Loucy (cell line): ENCODE results near the gene RMC1.

ENCODE experiments used
- H2AFZ ChIP-seq: fragments of 200-600 bp; sonication (generic); 2 replicates; pipeline ENCODE4 v1.6.0; 2016; ENCODE audit warnings: antibody characterized with exemption, mild to moderate bottlenecking, low read length, moderate library complexity
- H3F3A ChIP-seq: fragments of 200-600 bp; 2 replicates; pipeline ENCODE4 v1.6.0; 2016; ENCODE audit warnings: antibody characterized with exemption, low read depth, mild to moderate bottlenecking
- H3K27me3 ChIP-seq: fragments of 200-600 bp; sonication (generic); 2 replicates; pipeline ENCODE4 v1.6.1; 2014; ENCODE audit warnings: low read length, mild to moderate bottlenecking; ENCODE audit not compliant: insufficient read depth, poor library complexity, severe bottlenecking
- H3K36me3 ChIP-seq: fragments of 200-600 bp; sonication (generic); 2 replicates; pipeline ENCODE4 v1.6.1; 2016; ENCODE audit warnings: low read length; ENCODE audit not compliant: insufficient read depth
- H3K4me1 ChIP-seq: fragments of 200-600 bp; sonication (generic); 2 replicates; pipeline ENCODE4 v1.5.1; 2014; ENCODE audit warnings: low read length, mild to moderate bottlenecking; ENCODE audit not compliant: insufficient read depth, poor library complexity, severe bottlenecking
- H3K4me2 ChIP-seq: fragments of 200-600 bp; sonication (generic); 2 replicates; pipeline ENCODE4 v1.6.0; 2014; ENCODE audit warnings: antibody characterized with exemption, low read length, low read depth, mild to moderate bottlenecking; ENCODE audit not compliant: poor library complexity, severe bottlenecking
- H3K4me3 ChIP-seq: fragments of 200-600 bp; sonication (generic); 2 replicates; pipeline ENCODE4 v1.5.1; 2014; ENCODE audit warnings: low read length, mild to moderate bottlenecking, mixed read lengths; ENCODE audit not compliant: poor library complexity, severe bottlenecking
- H3K79me2 ChIP-seq: fragments of 200-600 bp; sonication (generic); 2 replicates; pipeline ENCODE4 v1.6.1; 2014; ENCODE audit warnings: low read length; ENCODE audit not compliant: insufficient read depth
- H3K9ac ChIP-seq: fragments of 200-600 bp; sonication (generic); 2 replicates; pipeline ENCODE4 v1.6.0; 2014; ENCODE audit warnings: mild to moderate bottlenecking, low read depth, low read length, moderate library complexity; ENCODE audit not compliant: poor library complexity, severe bottlenecking
- H3K9me2 ChIP-seq: fragments of 200-600 bp; sonication (generic); replicated peaks from 2 replicates; pipeline ENCODE4 v1.6.1; 2016; ENCODE audit warnings: low read depth, low read length, mixed read lengths
- H3K9me3 ChIP-seq: fragments of 200-600 bp; sonication (generic); 2 replicates; pipeline ENCODE4 v1.6.1; 2014; ENCODE audit warnings: mild to moderate bottlenecking, antibody characterized with exemption, low read length, low read depth; ENCODE audit not compliant: insufficient read depth
- H4K20me1 ChIP-seq: fragments of 200-600 bp; sonication (generic); 2 replicates; pipeline ENCODE4 v1.6.0; 2014; ENCODE audit warnings: antibody characterized with exemption, low read length, mild to moderate bottlenecking; ENCODE audit not compliant: insufficient read depth, poor library complexity, severe bottlenecking
- CTCF ChIP-seq: fragments of 200-600 bp; sonication (generic); conservative IDR thresholded peaks from 2 replicates; pipeline ENCODE4 v1.5.1; 2014; ENCODE audit warnings: mild to moderate bottlenecking, antibody characterized with exemption, low read length
- EZH2phosphoT487 ChIP-seq: fragments of 200-600 bp; IDR thresholded peaks from 2 replicates; pipeline ENCODE4 v1.6.1; 2018; ENCODE audit warnings: antibody characterized with exemption, mild to moderate bottlenecking, moderate library complexity, borderline replicate concordance

RMC1 gene

GRCh38 chr18:23532848-23533247 lies 29.5 kb downstream of the RMC1 start:
- Histone ChIP-seq H3K4me3 (no peak overlapping the region), H3K9me3 (no peaks in the 10 kb centered on the region), H3K9ac (no peak overlapping the region), H3F3A (no peaks in the 10 kb centered on the region), H3K79me2 (no peaks in the 10 kb centered on the region), H3K36me3 (peaks cover 94% of the 10 kb centered on the region; the same call in 1 of the 2 replicates), H4K20me1 (no peaks in the 10 kb centered on the region), H3K4me2 (no peak overlapping the region), H3K4me1 (no peaks in the 10 kb centered on the region), H3K9me2 (no peaks in the 10 kb centered on the region), H2AFZ (no peak overlapping the region), H3K27me3 (no peaks in the 10 kb centered on the region)
- TF ChIP-seq CTCF (no peak), EZH2phosphoT487 (no peak)

GRCh38 chr18:23534276-23534675 lies 31.0 kb downstream of the RMC1 start:
- Histone ChIP-seq H3K9ac (no peak overlapping the region), H3K9me3 (no peaks in the 10 kb centered on the region), H3K4me3 (no peak overlapping the region), H3K27me3 (no peaks in the 10 kb centered on the region), H4K20me1 (no peaks in the 10 kb centered on the region), H3F3A (no peaks in the 10 kb centered on the region), H3K9me2 (no peaks in the 10 kb centered on the region), H3K4me2 (no peak overlapping the region), H2AFZ (no peak overlapping the region), H3K4me1 (no peaks in the 10 kb centered on the region), H3K79me2 (no peaks in the 10 kb centered on the region), H3K36me3 (peaks cover 94% of the 10 kb centered on the region; the same call in 1 of the 2 replicates)
- TF ChIP-seq EZH2phosphoT487 (no peak), CTCF (no peak)

- Histone ChIP-seq H3K36me3 (peaks cover 91% of the 10 kb centered on the region), H3K4me2 (no peak overlapping the region), H3K9me2 (no peaks in the 10 kb centered on the region), H3K9me3 (no peaks in the 10 kb centered on the region), H4K20me1 (no peaks in the 10 kb centered on the region), H3K79me2 (no peaks in the 10 kb centered on the region), H3K9ac (no peak overlapping the region), H3K4me1 (peaks cover 10% of the 10 kb centered on the region), H3K4me3 (no peak overlapping the region), H2AFZ (no peak overlapping the region), H3K27me3 (no peaks in the 10 kb centered on the region), H3F3A (no peaks in the 10 kb centered on the region; the same call in 1 of the 2 replicates)
- no peak for TF ChIP-seq CTCF
Observed at GRCh38 chr18:23536204-23536603, 32.9 kb downstream of the RMC1 start.
